OCI-LY1 (cell line): Measurements from ENCODE around the gene LPCAT1.

Source experiments
- CTCF ChIP-seq: fragments of 200-600 bp; sonication (generic), shearing (Covaris generic); IDR thresholded peaks from 2 replicates; pipeline ENCODE4 v1.5.1; 2017; ENCODE audit warnings: mild to moderate bottlenecking, antibody characterized with exemption, low read length, moderate library complexity, mixed read lengths
- EZH2 ChIP-seq: fragments of 200-600 bp; sonication (generic), shearing (Covaris generic); IDR thresholded peaks from 2 replicates; pipeline ENCODE4 v1.8.0; 2017; ENCODE audit warnings: borderline replicate concordance, mixed run types, mild to moderate bottlenecking, antibody characterized with exemption, low read length, moderate library complexity, mixed read lengths

GRCh38 chr5:1418921-1419280 lies 104.9 kb downstream of the LPCAT1 start:
- TF ChIP-seq CTCF (no peak), EZH2 (no peak)
